Endothelial cell of umbilical vein (primary cell): ENCODE measurements around the gene DNAH1. TPM values are rescaled to one million over a fixed set of nuclear protein-coding genes. Genes with fewer than 3 reads are reported as not detected.

Experiments
- BruUV-seq: library from RNA; stranded (reverse); fragments of 400-500 nt; replicated peaks from 2 replicates; lab custom pipeline; 2021; lab: Mats Ljungman, UMichigan
- CTCF ChIA-PET: fragments of 300-600, 350-600 bp; sonication (Branson Sonifier 250); formaldehyde crosslinking; loops from one replicate; lab custom pipeline; 2021; ENCODE audit warnings: antibody characterized with exemption, inconsistent platforms; lab: Charles Lee
- POLR2A ChIA-PET: fragments of 300-600, 350-600 bp; sonication (Branson Sonifier 250); formaldehyde crosslinking; loops from one replicate; lab custom pipeline; 2021; ENCODE audit warnings: antibody characterized with exemption, inconsistent platforms; lab: Charles Lee
- DNase-seq: peaks from one replicate; pipeline ENCODE4 v3.0.0-alpha.2; 2011; ENCODE audit warnings: low read depth, low spot score
- FAIRE-seq: peaks from 2 replicates; lab custom pipeline; 2011; peaks lifted over from hg19 to GRCh38; lab: Jason Lieb, UNC
- H2AFZ ChIP-seq: 2 replicates; pipeline ENCODE4 v1.6.0; 2012; ENCODE audit warnings: low read depth, low read length, control low read depth, inconsistent platforms
- H3K27ac ChIP-seq: 2 replicates; pipeline ENCODE4 v1.5.1; 2011; ENCODE audit warnings: low read depth, mild to moderate bottlenecking, control low read depth, low read length, moderate library complexity; ENCODE audit not compliant: insufficient read depth
- H3K27me3 ChIP-seq, 2 experiments: 2 replicates each; pipeline versions ENCODE4 v1.6.0 to v1.6.1; 2011; ENCODE audit warnings: low read length in 2 of 2, mixed read lengths in 1 of 2; ENCODE audit not compliant: control insufficient read depth in 2 of 2, insufficient read depth in 2 of 2
- H3K36me3 ChIP-seq, 2 experiments: 2 replicates in 1 of 2; 3 replicates in 1 of 2; pipeline ENCODE4 v1.5.1; 2011; ENCODE audit warnings: low read length in 2 of 2, mild to moderate bottlenecking in 1 of 2, moderate library complexity in 1 of 2; ENCODE audit not compliant: control insufficient read depth in 2 of 2, insufficient read depth in 2 of 2; ENCODE audit errors: extremely low read depth in 1 of 2
- H3K4me1 ChIP-seq: 3 replicates; pipeline ENCODE4 v1.5.1; 2011; ENCODE audit warnings: mild to moderate bottlenecking, low read length; ENCODE audit not compliant: control insufficient read depth, insufficient read depth; ENCODE audit errors: extremely low read depth
- H3K4me2 ChIP-seq: 2 replicates; pipeline ENCODE4 v1.6.1; 2011; ENCODE audit warnings: low read length, control low read depth, mixed read lengths; ENCODE audit not compliant: insufficient read depth
- H3K4me3 ChIP-seq, 3 experiments: fragments of 200-600 bp in 1 of 3; sonication (generic), shearing (Covaris generic) in 1 of 3; replicated peaks in 1 of 3; 2 replicates each; pipeline ENCODE4 v1.5.1; 2011 to 2016; ENCODE audit warnings: control low read depth in 3 of 3, low read length in 3 of 3, mild to moderate bottlenecking in 2 of 3, inconsistent platforms in 1 of 3, low read depth in 1 of 3, moderate library complexity in 1 of 3; ENCODE audit not compliant: insufficient read depth in 1 of 3
- H3K79me2 ChIP-seq: 2 replicates; pipeline ENCODE4 v1.6.0; 2012; ENCODE audit warnings: low read length, inconsistent platforms; ENCODE audit not compliant: control insufficient read depth, insufficient read depth
- H3K9ac ChIP-seq: replicated peaks from 2 replicates; pipeline ENCODE3; 2011; ENCODE audit warnings: low read length, control low read depth; ENCODE audit not compliant: insufficient read depth; ENCODE audit errors: extremely low read depth
- H3K9me1 ChIP-seq: replicated peaks from 3 replicates; pipeline ENCODE4 v1.6.0; 2011; ENCODE audit warnings: mild to moderate bottlenecking, low read length; ENCODE audit not compliant: control insufficient read depth, insufficient read depth; ENCODE audit errors: extremely low read depth
- H3K9me3 ChIP-seq: replicated peaks from 2 replicates; pipeline ENCODE4 v1.5.1; 2012; ENCODE audit warnings: low read length, inconsistent platforms; ENCODE audit not compliant: control insufficient read depth, insufficient read depth
- H4K20me1 ChIP-seq: replicated peaks from 2 replicates; pipeline ENCODE3; 2011; ENCODE audit warnings: mild to moderate bottlenecking, low read length; ENCODE audit not compliant: control insufficient read depth, insufficient read depth; ENCODE audit errors: extremely low read depth
- EZH2 ChIP-seq: IDR thresholded peaks from 2 replicates; pipeline ENCODE4 v1.6.1; 2012; ENCODE audit warnings: borderline replicate concordance, low read depth, mild to moderate bottlenecking, moderate library complexity, low read length, inconsistent platforms; ENCODE audit not compliant: severe bottlenecking
- FOS ChIP-seq: IDR thresholded peaks from 2 replicates; pipeline ENCODE4 v1.6.1; 2011; ENCODE audit warnings: mild to moderate bottlenecking, low read length, moderate library complexity, borderline replicate concordance; ENCODE audit not compliant: insufficient read depth
- GATA2 ChIP-seq: IDR thresholded peaks from 2 replicates; pipeline ENCODE4 v1.7.0; 2011; ENCODE audit warnings: low read depth, mild to moderate bottlenecking, moderate library complexity, mixed read lengths, low read length; ENCODE audit not compliant: insufficient read length, insufficient read depth
- JUN ChIP-seq: IDR thresholded peaks from 2 replicates; pipeline ENCODE4 v1.6.1; 2011; ENCODE audit warnings: borderline replicate concordance, low read depth; ENCODE audit not compliant: insufficient read length, insufficient read depth
- MYC ChIP-seq: IDR thresholded peaks from one replicate; pipeline ENCODE4 v1.6.1; 2011; ENCODE audit warnings: mild to moderate bottlenecking, low read depth, low read length
- POLR2A ChIP-seq: IDR thresholded peaks from 2 replicates; pipeline ENCODE4 v1.6.1; 2012; ENCODE audit warnings: low read depth, mild to moderate bottlenecking, control low read depth, low read length
- POLR2AphosphoS5 ChIP-seq: IDR thresholded peaks from 2 replicates; pipeline ENCODE4 v1.6.1; 2012; ENCODE audit warnings: low read depth, mild to moderate bottlenecking, control low read depth, low read length, moderate library complexity; ENCODE audit not compliant: insufficient read depth
- dilution Hi-C: fragments of 300-500 bp; cut with MboI; formaldehyde crosslinking; loops from one replicate; pipeline ENCODE4 v1.15.0; 2019; ENCODE audit warnings: low sequenced_read_pairs; ENCODE audit not compliant: extremely low pct_ligation_motif_present
- intact Hi-C: fragments of 100-400 bp; cut with micrococcal nuclease; formaldehyde crosslinking; loops from one replicate; pipeline ENCODE4 v1.10.0; 2022
- polyA plus RNA-seq, 4 experiments: library from polyadenylated mRNA; depleted of rRNA in 3 of 4; stranded (reverse) in 3 of 4; unstranded in 1 of 4; fragments of >200 nt; gene quantifications; 2 replicates each; pipeline versions ENCODE4 v1.2.1 to v1.2.3, GENCODE V29; 2011 to 2012; ENCODE audit warnings: missing spikeins in 1 of 4
- total RNA-seq: library from RNA; stranded (reverse); gene quantifications from 2 replicates; pipeline ENCODE4 v1.2.3, GENCODE V29; 2021
- TF ChIP-seq, protein P1 (sequence below): IDR thresholded peaks from 2 replicates; pipeline ENCODE4 v1.6.1; 2011; ENCODE audit not compliant: insufficient read depth, insufficient read length
- TF ChIP-seq, protein P2 (sequence below), 2 donors: IDR thresholded peaks; 1 replicate in 1 of 2; 2 replicates in 1 of 2; pipeline ENCODE4 v1.5.1; 2011; ENCODE audit warnings: low read length in 2 of 2, mild to moderate bottlenecking in 2 of 2, moderate library complexity in 2 of 2, control low read depth in 1 of 2, inconsistent platforms in 1 of 2, low read depth in 1 of 2; ENCODE audit not compliant: insufficient read depth in 1 of 2; ENCODE audit errors: extremely low read depth in 1 of 2

DNAH1 gene
- total and polyA plus RNA-seq, 2 donors (not counting 3 experiments of a cell fraction or from before 2014, with no cell fraction given), result 5.8 to 6.0 TPM

DNA sequence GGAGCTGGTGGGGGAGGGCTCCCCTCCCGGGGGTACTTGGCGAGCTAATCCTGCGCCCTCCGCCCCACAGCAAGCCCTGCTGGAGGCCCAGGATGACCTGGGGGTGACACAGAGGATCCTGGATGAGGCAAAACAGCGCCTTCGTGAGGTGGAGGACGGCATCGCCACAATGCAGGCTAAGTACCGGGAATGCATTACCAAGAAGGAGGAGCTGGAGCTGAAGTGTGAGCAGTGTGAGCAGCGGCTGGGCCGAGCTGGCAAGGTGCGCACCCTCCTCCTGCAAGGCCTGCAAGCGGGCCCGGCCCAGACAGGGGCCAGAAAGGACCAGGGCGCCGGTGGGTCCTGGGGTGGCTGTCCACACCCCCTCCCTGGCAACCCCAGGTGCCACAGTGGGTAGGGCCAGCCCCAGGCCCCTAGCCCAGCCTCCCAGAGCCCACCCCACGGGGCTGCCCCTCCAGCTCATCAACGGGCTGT is 72.3 kb downstream of the DNAH1 start:
- H3K27me3 ChIP-seq, result no peaks in the 10 kb centered on the region
- POLR2A ChIA-PET, result no interaction called here
- H3K36me3 ChIP-seq, result no peaks in the 10 kb centered on the region
- intact Hi-C loops (no loop called here), dilution Hi-C loops (no loop called here)
- H3K4me3 ChIP-seq, result no peak overlapping the region
- TF ChIP-seq POLR2A (no peak), POLR2AphosphoS5 (no peak), EZH2 (no peak), MYC (no peak), JUN (no peak), GATA2 (no peak), FOS (no peak)
- TF ChIP-seq, protein P1, sequence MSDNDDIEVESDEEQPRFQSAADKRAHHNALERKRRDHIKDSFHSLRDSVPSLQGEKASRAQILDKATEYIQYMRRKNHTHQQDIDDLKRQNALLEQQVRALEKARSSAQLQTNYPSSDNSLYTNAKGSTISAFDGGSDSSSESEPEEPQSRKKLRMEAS, result no peak
- TF ChIP-seq, protein P2, sequence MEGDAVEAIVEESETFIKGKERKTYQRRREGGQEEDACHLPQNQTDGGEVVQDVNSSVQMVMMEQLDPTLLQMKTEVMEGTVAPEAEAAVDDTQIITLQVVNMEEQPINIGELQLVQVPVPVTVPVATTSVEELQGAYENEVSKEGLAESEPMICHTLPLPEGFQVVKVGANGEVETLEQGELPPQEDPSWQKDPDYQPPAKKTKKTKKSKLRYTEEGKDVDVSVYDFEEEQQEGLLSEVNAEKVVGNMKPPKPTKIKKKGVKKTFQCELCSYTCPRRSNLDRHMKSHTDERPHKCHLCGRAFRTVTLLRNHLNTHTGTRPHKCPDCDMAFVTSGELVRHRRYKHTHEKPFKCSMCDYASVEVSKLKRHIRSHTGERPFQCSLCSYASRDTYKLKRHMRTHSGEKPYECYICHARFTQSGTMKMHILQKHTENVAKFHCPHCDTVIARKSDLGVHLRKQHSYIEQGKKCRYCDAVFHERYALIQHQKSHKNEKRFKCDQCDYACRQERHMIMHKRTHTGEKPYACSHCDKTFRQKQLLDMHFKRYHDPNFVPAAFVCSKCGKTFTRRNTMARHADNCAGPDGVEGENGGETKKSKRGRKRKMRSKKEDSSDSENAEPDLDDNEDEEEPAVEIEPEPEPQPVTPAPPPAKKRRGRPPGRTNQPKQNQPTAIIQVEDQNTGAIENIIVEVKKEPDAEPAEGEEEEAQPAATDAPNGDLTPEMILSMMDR (IDR thresholded peaks at IDR 0.05; ENCODE audit: extremely low read depth in 1 of 2, insufficient read depth in 1 of 2, low read depth in 1 of 2, low read length in 2 of 2), result no peak
- H4K20me1 ChIP-seq, result no peaks in the 10 kb centered on the region
- no peak overlapping the region for H3K4me2 ChIP-seq
- H3K9ac ChIP-seq, result no peak overlapping the region
- DNase-seq, result no peak
- CTCF ChIA-PET, result interaction anchor here (0.6 to 1.7 kb wide), 6 partner anchors 9 to 168 kb away, joined by 3 to 8 read pairs (median 4); no protein-coding TSS in a partner anchor
- no TSS peak for BruUV-seq
- no peaks in the 10 kb centered on the region for H3K9me3 ChIP-seq
- no peak for FAIRE-seq
- no peaks in the 10 kb centered on the region for H3K4me1 ChIP-seq
- H3K27ac ChIP-seq, result no peak overlapping the region
- H2AFZ ChIP-seq, result no peak overlapping the region
- no peaks in the 10 kb centered on the region for H3K9me1 ChIP-seq
- no peaks in the 10 kb centered on the region for H3K79me2 ChIP-seq
